ENCODE results near the gene NMT1.

NMT1 gene

GRCh38 chr17:45029758-45030423 is 31.2 kb upstream of the NMT1 start:
- H3K4me1 ChIP-seq (ENCODE audit: insufficient read depth, insufficient read length) = peaks cover 15% of the 10 kb centered on the region

GRCh38 chr17:45030733-45031132 is 30.4 kb upstream of the NMT1 start:
- Histone ChIP-seq H3K4me1 (ENCODE audit: insufficient read depth, insufficient read length) (peaks cover 15% of the 10 kb centered on the region), H3K9me3 (ENCODE audit: insufficient read depth, low read length) (no peaks in the 10 kb centered on the region), H3K27me3 (ENCODE audit: insufficient read depth, insufficient read length) (no peaks in the 10 kb centered on the region), H3K4me3 (ENCODE audit: insufficient read length, low read depth) (no peak overlapping the region), H3K9ac (ENCODE audit: insufficient read length, low read depth) (no peak overlapping the region), H3K36me3 (ENCODE audit: insufficient read depth, insufficient read length, low read length) (peaks cover 77% of the 10 kb centered on the region)
- DNase-seq (ENCODE audit: low read depth, low spot score) = no peak
- TF ChIP-seq ZNF274 (IDR thresholded peaks at IDR 0.05; ENCODE audit: low read depth, low read length) (no peak), YY1 (IDR thresholded peaks at IDR 0.05; ENCODE audit: insufficient read depth, insufficient read length) (no peak)

More at GRCh38 chr17:45029758-45030423, 31.2 kb upstream of the NMT1 start:
- H3K4me3 ChIP-seq (ENCODE audit: insufficient read length, low read depth) = no peak overlapping the region
- no peaks in the 10 kb centered on the region for H3K9me3 ChIP-seq (ENCODE audit: insufficient read depth, low read length)
- peaks cover 77% of the 10 kb centered on the region for H3K36me3 ChIP-seq (ENCODE audit: insufficient read depth, insufficient read length, low read length)
- no peaks in the 10 kb centered on the region for H3K27me3 ChIP-seq (ENCODE audit: insufficient read depth, insufficient read length)
- TF ChIP-seq ZNF274 (IDR thresholded peaks at IDR 0.05; ENCODE audit: low read depth, low read length) (no peak), YY1 (IDR thresholded peaks at IDR 0.05; ENCODE audit: insufficient read depth, insufficient read length) (no peak), SUZ12 (IDR thresholded peaks at IDR 0.05; ENCODE audit: extremely low read depth, insufficient read depth, insufficient read length) (no peak)
- DNase-seq (ENCODE audit: low read depth, low spot score) = no peak
- no peak overlapping the region for H3K9ac ChIP-seq (ENCODE audit: insufficient read length, low read depth)

- TF ChIP-seq ZNF274 (IDR thresholded peaks at IDR 0.05; ENCODE audit: low read depth, low read length) (no peak), YY1 (IDR thresholded peaks at IDR 0.05; ENCODE audit: insufficient read depth, insufficient read length) (no peak), SUZ12 (IDR thresholded peaks at IDR 0.05; ENCODE audit: extremely low read depth, insufficient read depth, insufficient read length) (no peak)
- Histone ChIP-seq H3K4me1 (ENCODE audit: insufficient read depth, insufficient read length) (peaks cover 15% of the 10 kb centered on the region), H3K27me3 (ENCODE audit: insufficient read depth, insufficient read length) (no peaks in the 10 kb centered on the region), H3K9me3 (ENCODE audit: insufficient read depth, low read length) (no peaks in the 10 kb centered on the region), H3K36me3 (ENCODE audit: insufficient read depth, insufficient read length, low read length) (peaks cover 79% of the 10 kb centered on the region), H3K9ac (ENCODE audit: insufficient read length, low read depth) (no peak overlapping the region), H3K4me3 (ENCODE audit: insufficient read length, low read depth) (no peak overlapping the region)
- no peak for DNase-seq (ENCODE audit: low read depth, low spot score)
Observed at GRCh38 chr17:45031231-45032173, 29.6 kb upstream of the NMT1 start.

GRCh38 chr17:45032174-45032541 is 29.0 kb upstream of the NMT1 start:
- no peaks in the 10 kb centered on the region for H3K9me3 ChIP-seq (ENCODE audit: insufficient read depth, low read length)
- H3K27me3 ChIP-seq (ENCODE audit: insufficient read depth, insufficient read length) = no peaks in the 10 kb centered on the region
- TF ChIP-seq YY1 (IDR thresholded peaks at IDR 0.05; ENCODE audit: insufficient read depth, insufficient read length) = no peak
- TF ChIP-seq ZNF274 (IDR thresholded peaks at IDR 0.05; ENCODE audit: low read depth, low read length) = no peak
- TF ChIP-seq SUZ12 (IDR thresholded peaks at IDR 0.05; ENCODE audit: extremely low read depth, insufficient read depth, insufficient read length) = no peak
- no peak for DNase-seq (ENCODE audit: low read depth, low spot score)
- H3K4me1 ChIP-seq (ENCODE audit: insufficient read depth, insufficient read length) = peaks cover 15% of the 10 kb centered on the region
- H3K36me3 ChIP-seq (ENCODE audit: insufficient read depth, insufficient read length, low read length) = peaks cover 73% of the 10 kb centered on the region
- no peak overlapping the region for H3K9ac ChIP-seq (ENCODE audit: insufficient read length, low read depth)
- no peak overlapping the region for H3K4me3 ChIP-seq (ENCODE audit: insufficient read length, low read depth)

- DNase-seq (ENCODE audit: low read depth, low spot score) = no peak
- Histone ChIP-seq H3K27me3 (ENCODE audit: insufficient read depth, insufficient read length) (no peaks in the 10 kb centered on the region), H3K9ac (ENCODE audit: insufficient read length, low read depth) (no peak overlapping the region), H3K36me3 (ENCODE audit: insufficient read depth, insufficient read length, low read length) (peaks cover 63% of the 10 kb centered on the region), H3K4me1 (ENCODE audit: insufficient read depth, insufficient read length) (peaks cover 22% of the 10 kb centered on the region), H3K9me3 (ENCODE audit: insufficient read depth, low read length) (no peaks in the 10 kb centered on the region), H3K4me3 (ENCODE audit: insufficient read length, low read depth) (no peak overlapping the region)
- no peak for TF ChIP-seq YY1 (IDR thresholded peaks at IDR 0.05; ENCODE audit: insufficient read depth, insufficient read length)
- no peak for TF ChIP-seq SUZ12 (IDR thresholded peaks at IDR 0.05; ENCODE audit: extremely low read depth, insufficient read depth, insufficient read length)
- no peak for TF ChIP-seq ZNF274 (IDR thresholded peaks at IDR 0.05; ENCODE audit: low read depth, low read length)
Observed at GRCh38 chr17:45034599-45034998, 26.5 kb upstream of the NMT1 start.

GRCh38 chr17:45035848-45036247 is 25.3 kb upstream of the NMT1 start:
- no peak for DNase-seq (ENCODE audit: low read depth, low spot score)
- no peaks in the 10 kb centered on the region for H3K9me3 ChIP-seq (ENCODE audit: insufficient read depth, low read length)
- peaks cover 24% of the 10 kb centered on the region for H3K4me1 ChIP-seq (ENCODE audit: insufficient read depth, insufficient read length)
- no peak for TF ChIP-seq YY1 (IDR thresholded peaks at IDR 0.05; ENCODE audit: insufficient read depth, insufficient read length)
- TF ChIP-seq SUZ12 (IDR thresholded peaks at IDR 0.05; ENCODE audit: extremely low read depth, insufficient read depth, insufficient read length) = no peak
- no peak for TF ChIP-seq ZNF274 (IDR thresholded peaks at IDR 0.05; ENCODE audit: low read depth, low read length)
- no peak overlapping the region for H3K9ac ChIP-seq (ENCODE audit: insufficient read length, low read depth)
- H3K27me3 ChIP-seq (ENCODE audit: insufficient read depth, insufficient read length) = no peaks in the 10 kb centered on the region
- H3K36me3 ChIP-seq (ENCODE audit: insufficient read depth, insufficient read length, low read length) = peaks cover 51% of the 10 kb centered on the region
- H3K4me3 ChIP-seq (ENCODE audit: insufficient read length, low read depth) = no peak overlapping the region

GRCh38 chr17:45036691-45037090 is 24.4 kb upstream of the NMT1 start:
- Histone ChIP-seq H3K9me3 (ENCODE audit: insufficient read depth, low read length) (no peaks in the 10 kb centered on the region), H3K36me3 (ENCODE audit: insufficient read depth, insufficient read length, low read length) (peaks cover 42% of the 10 kb centered on the region), H3K4me3 (ENCODE audit: insufficient read length, low read depth) (no peak overlapping the region), H3K9ac (ENCODE audit: insufficient read length, low read depth) (no peak overlapping the region), H3K27me3 (ENCODE audit: insufficient read depth, insufficient read length) (no peaks in the 10 kb centered on the region), H3K4me1 (ENCODE audit: insufficient read depth, insufficient read length) (peaks cover 24% of the 10 kb centered on the region)
- no peak for DNase-seq (ENCODE audit: low read depth, low spot score)
- TF ChIP-seq YY1 (IDR thresholded peaks at IDR 0.05; ENCODE audit: insufficient read depth, insufficient read length) = no peak
- TF ChIP-seq ZNF274 (IDR thresholded peaks at IDR 0.05; ENCODE audit: low read depth, low read length) = no peak
- TF ChIP-seq SUZ12 (IDR thresholded peaks at IDR 0.05; ENCODE audit: extremely low read depth, insufficient read depth, insufficient read length) = no peak

Data from NT2/D1 (cell line).